Skeletal muscle satellite cell (primary cell): ENCODE results near the gene GAS7.
"Not testable (repeated sequence)": the region's sequence is repeated elsewhere in the genome, so short reads cannot be mapped to it uniquely, and the experiment has no call there.

Experiments used
- H3K27me3 ChIP-seq: 2 replicates; pipeline ENCODE4 v1.7.0; 2013; ENCODE audit warnings: low read length; ENCODE audit not compliant: control insufficient read depth, insufficient read depth
- H3K36me3 ChIP-seq: 2 replicates; pipeline ENCODE4 v1.7.0; 2013; ENCODE audit warnings: mild to moderate bottlenecking, control low read depth, low read length; ENCODE audit not compliant: insufficient read depth
- H3K4me1 ChIP-seq: 2 replicates; pipeline ENCODE4 v1.7.0; 2013; ENCODE audit warnings: low read length; ENCODE audit not compliant: control insufficient read depth, insufficient read depth
- H3K4me2 ChIP-seq: 2 replicates; pipeline ENCODE4 v1.7.0; 2013; ENCODE audit warnings: mild to moderate bottlenecking, low read length
- H3K4me3 ChIP-seq: 2 replicates; pipeline ENCODE4 v1.7.0; 2013; ENCODE audit warnings: low read length
- H3K9ac ChIP-seq: 2 replicates; pipeline ENCODE4 v1.7.0; 2013; ENCODE audit warnings: mild to moderate bottlenecking, low read depth, low read length, moderate library complexity
- H3K9me3 ChIP-seq: replicated peaks from 2 replicates; pipeline ENCODE4 v1.7.0; 2013; ENCODE audit warnings: mild to moderate bottlenecking, control low read depth, low read length

The GAS7 gene

GRCh38 chr17:9935408-9935807 lies 263.0 kb downstream of the GAS7 start:
- Histone ChIP-seq H3K9ac (no peak overlapping the region), H3K36me3 (no peaks in the 10 kb centered on the region), H3K4me3 (no peak overlapping the region), H3K4me1 (peaks cover 9% of the 10 kb centered on the region), H3K9me3 (no peaks in the 10 kb centered on the region), H3K4me2 (no peak overlapping the region), H3K27me3 (peaks cover 4% of the 10 kb centered on the region)

- Histone ChIP-seq H3K9ac (no peak overlapping the region), H3K4me2 (no peak overlapping the region), H3K4me3 (no peak overlapping the region), H3K9me3 (no peaks in the 10 kb centered on the region), H3K4me1 (peaks cover 9% of the 10 kb centered on the region), H3K36me3 (no peaks in the 10 kb centered on the region), H3K27me3 (peaks cover 8% of the 10 kb centered on the region)
Measured at GRCh38 chr17:9934331-9934730, 264.1 kb downstream of the GAS7 start.

- Histone ChIP-seq H3K9ac (no peak overlapping the region), H3K4me1 (peaks cover 7% of the 10 kb centered on the region), H3K4me3 (no peak overlapping the region), H3K4me2 (no peak overlapping the region), H3K27me3 (peaks cover 8% of the 10 kb centered on the region), H3K9me3 (no peaks in the 10 kb centered on the region), H3K36me3 (no peaks in the 10 kb centered on the region)
Measured at GRCh38 chr17:9932491-9932890, 265.9 kb downstream of the GAS7 start.

GRCh38 chr17:9931144-9931741 lies 267.2 kb downstream of the GAS7 start:
- Histone ChIP-seq H3K9ac (no peak overlapping the region), H3K36me3 (no peaks in the 10 kb centered on the region)

GRCh38 chr17:9929871-9930270 lies 268.5 kb downstream of the GAS7 start:
- Histone ChIP-seq H3K4me2 (no peak overlapping the region), H3K36me3 (no peaks in the 10 kb centered on the region), H3K4me1 (no peaks in the 10 kb centered on the region), H3K4me3 (no peak overlapping the region), H3K27me3 (peaks cover 8% of the 10 kb centered on the region), H3K9me3 (no peaks in the 10 kb centered on the region), H3K9ac (no peak overlapping the region)

More at GRCh38 chr17:9931144-9931741, 267.2 kb downstream of the GAS7 start:
- peaks cover 8% of the 10 kb centered on the region for H3K27me3 ChIP-seq
- no peaks in the 10 kb centered on the region for H3K9me3 ChIP-seq
- H3K4me3 ChIP-seq, result no peak overlapping the region
- H3K4me1 ChIP-seq, result no peaks in the 10 kb centered on the region
- H3K4me2 ChIP-seq, result no peak overlapping the region

GRCh38 chr17:9928601-9929333 lies 269.6 kb downstream of the GAS7 start:
- Histone ChIP-seq H3K4me1 (no peaks in the 10 kb centered on the region), H3K27me3 (peaks cover 8% of the 10 kb centered on the region), H3K4me3 (no peak overlapping the region), H3K4me2 (peak overlapping the region; percentile 31), H3K9ac (no peak overlapping the region), H3K36me3 (no peaks in the 10 kb centered on the region), H3K9me3 (no peaks in the 10 kb centered on the region)

- Histone ChIP-seq H3K4me1 (no peaks in the 10 kb centered on the region), H3K4me3 (no peak overlapping the region), H3K27me3 (peaks cover 8% of the 10 kb centered on the region), H3K9ac (no peak overlapping the region), H3K9me3 (no peaks in the 10 kb centered on the region), H3K4me2 (no peak overlapping the region), H3K36me3 (no peaks in the 10 kb centered on the region)
Measured at GRCh38 chr17:9926150-9926804, 272.1 kb downstream of the GAS7 start.

GRCh38 chr17:9925457-9925856 lies 272.9 kb downstream of the GAS7 start:
- H3K36me3 ChIP-seq, result no peaks in the 10 kb centered on the region
- peaks cover 5% of the 10 kb centered on the region for H3K27me3 ChIP-seq
- H3K4me3 ChIP-seq, result no peak overlapping the region
- H3K9ac ChIP-seq, result no peak overlapping the region
- H3K9me3 ChIP-seq, result no peaks in the 10 kb centered on the region
- H3K4me2 ChIP-seq, result no peak overlapping the region
- no peaks in the 10 kb centered on the region for H3K4me1 ChIP-seq

- Histone ChIP-seq H3K4me1 (no peaks in the 10 kb centered on the region), H3K36me3 (no peaks in the 10 kb centered on the region), H3K9ac (no peak overlapping the region)
Measured at GRCh38 chr17:9924735-9925191, 273.6 kb downstream of the GAS7 start.

GRCh38 chr17:9922012-9922848 lies 276.2 kb downstream of the GAS7 start:
- Histone ChIP-seq H3K4me1 (no peaks in the 10 kb centered on the region), H3K9me3 (no peaks in the 10 kb centered on the region), H3K4me3 (no peak overlapping the region), H3K4me2 (no peak overlapping the region), H3K9ac (no peak overlapping the region), H3K36me3 (no peaks in the 10 kb centered on the region), H3K27me3 (no peaks in the 10 kb centered on the region)

More at GRCh38 chr17:9924735-9925191, 273.6 kb downstream of the GAS7 start:
- Histone ChIP-seq H3K27me3 (no peaks in the 10 kb centered on the region), H3K9me3 (no peaks in the 10 kb centered on the region), H3K4me2 (no peak overlapping the region), H3K4me3 (no peak overlapping the region)

- H3K27me3 ChIP-seq, H3K4me2 ChIP-seq, H3K9me3 ChIP-seq, H3K9ac ChIP-seq, H3K36me3 ChIP-seq, H3K4me1 ChIP-seq, H3K4me3 ChIP-seq: not testable (repeated sequence)
Measured at GRCh38 chr17:9921216-9921615, 277.2 kb downstream of the GAS7 start.
